Hepatocyte (in vitro differentiated cells): ENCODE measurements around the gene AS3MT.
"Not testable (repeated sequence)": the region's sequence is repeated elsewhere in the genome, so short reads cannot be mapped to it uniquely, and the experiment has no call there.

ENCODE experiments used
- CTCF ChIP-seq: fragments of 200-600 bp; sonication (generic); IDR thresholded peaks from 2 replicates; pipeline ENCODE4 v1.5.1; 2016; ENCODE audit warnings: antibody characterized with exemption, mild to moderate bottlenecking; ENCODE audit not compliant: poor library complexity
- EZH2 ChIP-seq: fragments of 200-600 bp; sonication (generic); IDR thresholded peaks from 2 replicates; pipeline ENCODE4 v1.6.1; 2016; ENCODE audit warnings: antibody characterized with exemption, mild to moderate bottlenecking, borderline replicate concordance

- TF ChIP-seq CTCF, EZH2: not testable (repeated sequence)
Observed at GRCh38 chr10:102843139-102843538, 26.1 kb upstream of the AS3MT start.
